ENCODE data around the gene CHD1L.
"Not testable (repeated sequence)": the region's sequence is repeated elsewhere in the genome, so short reads cannot be mapped to it uniquely, and the experiment has no call there.

CHD1L gene

DNA sequence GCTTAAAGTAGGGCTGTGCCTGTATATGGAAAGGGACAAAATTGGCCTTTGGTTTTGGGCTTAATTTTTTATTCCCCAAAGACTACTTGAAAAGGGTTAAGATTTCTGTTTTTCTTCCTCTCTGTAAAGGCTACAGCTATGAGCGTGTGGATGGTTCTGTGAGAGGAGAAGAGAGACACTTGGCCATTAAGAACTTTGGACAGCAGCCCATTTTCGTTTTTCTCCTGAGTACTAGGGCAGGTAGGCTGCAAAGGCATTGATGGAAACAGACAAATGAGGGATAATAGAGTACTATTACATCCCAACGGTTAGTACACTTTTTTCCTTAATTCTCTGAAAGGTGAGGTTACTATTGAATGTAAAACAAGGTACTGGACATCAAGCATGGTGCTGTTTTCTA, 29.6 kb downstream of the CHD1L start:
- no peak for DNase-seq

DNA sequence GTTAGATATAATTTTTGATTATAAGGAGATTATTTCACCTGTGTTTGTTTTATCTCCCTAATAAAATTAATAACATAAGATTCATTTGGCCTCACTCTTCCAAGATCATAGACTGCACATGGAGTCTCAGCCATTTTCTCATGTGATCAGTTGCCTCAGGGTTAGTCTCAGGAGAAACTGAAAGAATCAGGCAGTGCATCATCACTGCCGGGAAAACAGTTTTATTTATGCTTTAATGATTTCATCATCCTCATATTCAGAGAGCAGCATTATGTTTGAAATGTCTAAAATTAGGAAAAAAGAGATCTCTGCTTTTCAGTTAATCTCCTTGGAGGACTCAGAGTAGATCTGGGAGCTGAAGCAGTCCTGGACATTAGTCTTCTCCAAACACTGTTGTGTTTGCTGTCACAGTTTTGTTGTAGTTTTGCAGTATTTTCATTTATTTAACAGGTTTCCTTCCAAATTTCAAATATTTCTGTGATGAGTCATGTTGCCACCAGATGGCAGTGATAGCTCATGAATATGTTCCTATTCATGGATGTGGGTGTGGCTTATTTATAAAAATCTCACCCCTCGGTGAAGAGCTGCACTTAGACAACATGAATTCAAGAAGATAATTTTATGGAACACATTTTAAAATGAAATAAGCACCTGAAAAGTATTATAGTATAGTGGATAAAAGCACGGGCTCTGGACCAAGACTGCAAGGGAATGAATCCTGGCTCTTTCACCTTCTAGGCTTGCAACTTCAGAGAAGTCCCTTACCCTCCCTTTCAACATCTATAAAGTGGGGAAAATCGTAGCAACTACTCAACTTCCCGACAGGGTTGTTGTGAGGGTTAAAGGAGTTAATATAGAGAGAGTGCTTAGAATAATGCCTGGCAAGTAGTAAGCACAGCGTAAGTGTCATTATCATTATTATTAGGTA, 31.2 kb downstream of the CHD1L start:
- peak; percentile 72 for DNase-seq

DNA sequence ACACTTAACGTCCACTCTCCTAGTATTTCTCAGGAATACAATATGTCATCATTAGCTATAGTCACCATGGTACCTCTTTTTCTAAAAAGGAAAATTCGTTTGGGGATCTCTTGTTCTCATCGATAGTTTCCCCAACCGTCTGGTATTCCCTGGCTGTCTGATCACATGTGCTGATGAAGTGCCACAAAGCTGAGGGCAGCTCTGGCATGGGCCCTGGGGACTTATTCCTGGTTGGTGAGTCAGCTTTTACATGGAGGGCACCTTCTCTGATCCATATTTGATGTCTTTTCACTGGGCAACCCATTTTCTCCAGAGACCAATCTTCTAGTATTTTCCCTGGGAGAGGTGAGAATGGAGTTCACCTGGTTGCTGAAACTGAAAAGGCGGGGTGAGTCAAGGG, 39.5 kb downstream of the CHD1L start:
- no peak for DNase-seq

DNA sequence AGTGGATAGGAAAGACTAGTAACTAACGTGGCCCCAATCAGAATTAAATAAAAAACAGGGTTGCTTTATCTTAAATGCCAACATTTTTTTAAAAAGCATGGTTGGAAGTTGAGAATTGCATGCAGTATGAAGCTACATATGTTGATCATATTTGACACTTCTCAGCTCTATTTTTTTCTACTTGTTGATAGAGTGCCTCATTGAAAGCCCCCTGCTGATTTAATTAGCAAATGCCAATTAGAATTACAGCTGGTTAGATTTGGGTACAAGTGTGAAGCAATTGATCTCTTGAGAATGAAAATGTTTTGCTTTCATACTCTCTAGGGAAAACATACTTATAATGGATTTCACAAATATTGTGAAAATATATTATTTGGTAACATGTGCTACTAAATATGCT, 40.5 kb downstream of the CHD1L start:
- DNase-seq: no peak

DNA sequence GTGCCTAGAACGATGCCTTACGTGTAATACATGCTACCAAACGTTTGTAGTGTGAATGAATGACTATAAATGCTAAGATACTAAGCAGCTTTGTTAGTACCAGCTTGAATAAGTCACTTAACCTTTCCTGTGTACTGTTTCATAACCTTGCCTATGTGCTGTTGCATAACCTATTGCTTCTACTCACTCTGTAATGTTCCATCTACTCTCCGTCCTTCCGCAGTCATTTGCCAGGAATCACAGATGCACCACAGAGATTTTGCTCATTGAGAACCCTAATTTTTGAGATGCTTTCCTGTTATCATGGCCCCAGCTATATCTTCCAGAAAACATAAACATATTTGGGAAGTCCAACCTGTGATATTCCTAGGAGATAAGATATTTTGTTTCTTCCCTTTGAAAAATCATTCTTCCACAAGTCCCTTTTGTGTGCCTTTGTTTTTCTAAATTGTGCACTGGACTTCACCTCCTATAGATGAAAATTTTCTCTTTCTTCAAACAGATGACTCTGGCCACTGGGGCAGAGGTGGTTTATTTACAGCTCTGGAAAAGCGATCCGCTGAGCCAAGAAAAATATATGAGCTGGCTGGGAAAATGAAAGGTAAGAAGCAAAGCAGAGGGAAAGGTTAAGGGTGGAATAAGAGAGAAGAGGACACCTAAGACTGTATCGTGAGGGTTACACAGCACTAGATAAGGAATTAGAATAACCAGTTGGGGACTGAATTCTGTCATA, 44.8 kb downstream of the CHD1L start:
- no peak for DNase-seq

DNA sequence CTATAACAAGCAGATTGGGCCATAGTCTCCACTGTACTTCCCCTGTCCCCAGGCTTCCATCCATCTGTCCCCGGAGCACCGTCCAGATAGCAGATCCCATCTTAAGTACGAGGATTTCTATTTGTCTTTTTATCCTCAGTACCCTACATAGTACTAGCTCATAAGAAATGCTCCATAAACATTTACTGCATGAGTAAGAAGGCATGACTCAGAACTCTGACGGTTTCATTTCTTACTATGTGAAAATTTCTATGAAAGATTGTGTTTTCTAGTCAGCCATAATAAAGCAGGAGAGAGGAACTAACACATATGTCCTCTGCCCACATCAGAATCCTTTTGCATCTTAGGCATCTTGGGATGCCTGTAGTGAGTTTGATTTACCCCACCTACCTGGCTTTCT, 49.5 kb downstream of the CHD1L start:
- no peak for DNase-seq

DNA sequence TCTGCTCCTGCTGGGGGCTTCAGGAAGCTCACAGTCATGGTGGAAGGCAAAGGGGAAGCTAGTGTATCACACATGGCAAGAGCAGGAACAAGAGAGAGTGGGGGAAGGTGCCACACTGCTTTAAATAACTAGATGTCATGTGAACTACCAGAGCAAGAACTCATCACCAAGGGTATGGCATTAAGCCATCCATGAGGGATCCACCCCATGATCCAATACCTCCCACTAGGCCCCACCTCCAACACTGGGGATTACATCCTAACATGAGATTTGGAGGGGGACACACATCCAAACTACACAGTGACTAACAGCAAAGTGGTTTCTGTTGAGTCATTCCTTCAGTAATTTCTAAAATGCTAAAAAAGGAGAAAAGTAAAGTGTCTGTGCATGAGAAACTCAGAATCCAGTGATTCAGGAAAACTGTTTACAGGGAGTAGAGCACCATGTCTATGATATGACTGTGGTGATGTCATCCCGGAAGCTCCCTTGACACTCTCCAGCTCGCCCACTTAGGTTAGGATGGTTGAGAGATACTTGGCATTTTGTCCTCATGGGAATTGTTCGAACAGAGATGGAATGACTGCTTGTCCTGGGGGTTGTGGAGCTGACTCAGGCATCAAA, 50.3 kb downstream of the CHD1L start:
- DNase-seq: no peak

DNA sequence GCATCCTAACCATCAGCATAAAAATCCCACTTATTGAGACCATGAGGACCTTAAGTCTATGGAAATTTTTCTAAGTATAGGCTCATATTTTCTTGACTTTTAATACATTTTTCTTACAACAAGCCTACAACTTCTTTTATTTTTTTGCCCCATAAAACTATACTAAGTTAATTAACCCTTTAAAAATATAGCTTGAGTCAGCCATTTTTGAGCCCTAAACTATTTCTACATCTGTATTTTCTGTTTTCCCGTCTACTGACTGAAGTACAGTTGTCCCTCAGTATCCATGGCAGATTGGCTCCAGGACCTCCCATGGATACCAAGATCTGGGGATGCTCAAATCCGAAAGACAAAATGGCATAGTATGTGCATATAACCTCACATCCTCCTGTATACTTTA, 55.0 kb downstream of the CHD1L start:
- no peak for DNase-seq

DNA sequence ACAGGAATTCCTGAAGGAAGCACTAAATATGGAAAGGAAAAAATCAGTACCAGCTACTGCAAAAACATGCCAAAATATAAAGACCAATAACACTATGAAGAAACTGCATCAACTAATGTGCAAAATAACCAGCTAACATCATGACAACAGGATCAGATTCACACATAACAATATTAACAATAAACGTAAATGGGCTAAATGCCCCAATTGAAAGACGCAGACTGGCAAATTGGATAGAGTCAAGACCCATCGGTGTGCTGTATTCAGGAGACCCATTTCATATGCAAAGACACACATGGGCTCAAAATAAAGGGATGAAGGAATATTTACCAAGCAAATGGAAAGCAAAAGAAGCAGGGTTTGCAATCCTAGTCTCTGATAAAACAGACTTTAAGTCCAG, 63.3 kb downstream of the CHD1L start:
- not testable (repeated sequence) for DNase-seq

DNA sequence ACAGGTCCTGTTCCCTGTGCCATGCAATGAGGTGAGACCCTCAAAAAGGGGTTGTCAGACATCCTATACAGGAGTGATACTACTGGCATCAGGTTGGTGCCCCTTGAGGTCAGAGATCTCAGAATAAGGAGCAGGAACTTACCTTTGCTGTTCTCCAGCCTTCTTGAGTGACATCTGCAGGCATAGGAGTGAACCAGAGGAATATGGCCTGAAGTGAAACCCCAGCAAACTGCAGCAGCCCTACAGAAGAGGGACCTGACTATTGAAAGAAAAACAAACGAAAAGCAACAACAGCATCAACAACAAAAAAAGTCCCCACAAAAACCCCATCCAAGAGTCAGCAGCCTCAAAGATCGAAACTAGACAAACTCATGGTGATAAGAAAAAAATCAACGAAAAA, 74.5 kb downstream of the CHD1L start:
- DNase-seq: no peak

DNA sequence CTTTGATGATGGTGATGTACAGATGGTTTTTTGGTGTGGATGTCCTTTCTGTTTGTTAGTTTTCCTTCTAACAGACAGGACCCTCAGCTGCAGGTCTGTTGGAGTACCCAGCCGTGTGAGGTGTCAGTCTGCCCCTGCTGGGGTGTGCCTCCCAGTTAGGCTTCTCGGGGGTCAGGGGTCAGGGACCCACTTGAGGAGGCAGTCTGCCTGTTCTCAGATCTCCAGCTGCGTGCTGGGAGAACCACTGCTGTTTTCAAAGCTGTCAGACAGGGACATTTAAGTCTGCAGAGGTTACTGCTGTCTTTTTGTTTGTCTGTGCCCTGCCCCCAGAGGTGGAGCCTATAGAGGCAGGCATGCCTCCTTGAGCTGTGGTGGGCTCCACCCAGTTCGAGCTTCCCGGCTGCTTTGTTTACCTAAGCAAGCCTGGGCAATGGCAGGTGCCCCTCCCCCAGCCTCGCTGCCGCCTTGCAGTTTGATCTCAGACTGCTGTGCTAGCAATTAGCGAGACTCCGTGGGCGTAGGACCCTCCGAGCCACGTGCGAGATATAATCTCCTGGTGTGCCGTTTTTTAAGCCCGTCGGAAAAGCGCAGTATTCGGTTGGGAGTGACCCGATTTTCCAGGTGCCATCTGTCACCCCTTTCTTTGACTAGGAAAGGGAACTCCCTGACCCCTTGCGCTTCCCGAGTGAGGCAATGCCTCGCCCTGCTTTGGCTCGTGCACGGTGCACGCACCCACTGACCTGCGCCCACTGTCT, 84.6 kb downstream of the CHD1L start:
- not testable (repeated sequence) for DNase-seq

DNA sequence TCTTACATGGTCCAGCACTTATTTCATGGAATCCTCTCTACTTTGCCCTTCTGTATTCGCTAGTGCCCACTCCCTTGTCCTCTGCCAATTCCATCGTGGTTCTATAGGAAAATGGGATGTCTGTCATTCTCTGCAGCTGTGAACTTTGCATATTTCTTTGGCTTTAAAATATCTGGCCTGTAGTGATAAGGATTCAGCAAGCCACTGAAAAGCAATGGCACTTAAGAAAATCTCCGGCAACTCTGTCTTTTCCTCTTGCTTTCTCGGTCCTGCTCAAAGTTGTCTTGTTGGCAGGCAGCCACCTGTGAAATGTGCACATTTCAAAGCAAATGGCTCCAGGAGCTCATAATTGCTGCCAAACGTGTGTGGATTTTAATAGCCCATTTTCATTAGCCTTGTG, 91.8 kb downstream of the CHD1L start:
- no peak for DNase-seq

DNA sequence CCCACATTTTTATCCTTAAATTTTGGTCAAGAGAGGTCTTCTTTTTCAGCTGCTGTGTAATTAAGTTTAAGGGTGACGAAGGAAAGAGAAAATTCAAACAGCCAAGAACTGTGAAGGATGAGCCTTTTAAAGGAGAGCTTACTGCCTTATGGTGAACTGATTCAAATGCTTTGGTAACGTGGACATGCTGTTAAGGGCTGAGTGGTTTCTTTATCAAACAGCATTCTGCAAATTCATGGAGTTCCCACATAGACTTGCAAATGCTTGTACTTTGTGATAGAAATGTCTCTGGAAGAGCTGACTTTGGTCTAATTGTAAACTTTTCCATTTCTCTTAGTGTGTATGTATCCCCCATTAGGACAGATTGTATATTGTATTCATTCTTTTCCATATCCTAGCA, 93.8 kb downstream of the CHD1L start:
- DNase-seq: no peak

DNA sequence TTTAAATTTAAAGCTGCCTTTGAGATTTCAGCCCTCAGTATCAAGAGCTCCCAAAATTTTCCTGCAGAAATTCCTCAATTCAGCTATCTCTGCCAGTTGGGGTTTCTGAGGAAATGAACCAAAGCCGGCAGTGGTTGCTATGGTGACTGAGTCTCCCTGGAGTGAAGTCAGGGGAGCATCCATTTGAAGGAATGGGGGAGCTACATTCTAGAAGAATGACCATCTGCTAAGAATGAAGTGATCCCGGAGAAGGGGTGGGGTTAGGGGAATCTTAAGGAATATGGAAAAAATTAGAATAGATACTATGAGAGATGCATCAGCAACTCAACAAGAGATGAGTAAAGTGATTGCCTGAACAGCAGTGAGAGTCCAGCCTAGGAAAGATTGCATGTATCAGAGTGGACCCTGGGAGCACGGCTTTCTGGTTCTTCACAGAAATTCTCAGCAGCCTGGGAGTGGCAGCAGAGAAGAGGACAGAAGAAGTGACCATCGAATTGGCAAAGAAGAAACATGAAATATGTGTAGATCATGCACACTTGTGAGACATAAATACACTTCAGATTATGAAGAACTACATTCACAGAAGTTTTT, 94.7 kb downstream of the CHD1L start:
- DNase-seq: no peak

DNA sequence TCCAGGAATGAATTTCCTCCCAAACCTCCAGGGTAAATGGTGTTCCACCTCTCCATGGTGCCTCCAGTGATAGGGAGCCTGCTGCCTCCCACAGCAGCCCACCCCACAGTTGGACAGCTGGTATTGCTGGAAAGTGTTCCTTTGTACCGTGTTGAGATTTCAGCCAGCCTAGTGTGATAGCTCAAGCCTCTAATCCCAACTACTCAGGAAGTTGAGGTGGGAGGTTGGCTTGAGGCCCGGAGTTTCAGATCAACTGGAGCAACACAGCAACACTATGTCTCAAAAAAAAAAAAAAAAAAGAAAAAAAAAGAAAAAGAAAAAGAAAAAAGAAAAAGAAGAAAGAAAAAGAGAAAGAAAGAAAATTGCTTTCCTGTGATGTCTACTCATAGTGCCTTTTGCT, 96.1 kb downstream of the CHD1L start:
- DNase-seq: no peak

DNA sequence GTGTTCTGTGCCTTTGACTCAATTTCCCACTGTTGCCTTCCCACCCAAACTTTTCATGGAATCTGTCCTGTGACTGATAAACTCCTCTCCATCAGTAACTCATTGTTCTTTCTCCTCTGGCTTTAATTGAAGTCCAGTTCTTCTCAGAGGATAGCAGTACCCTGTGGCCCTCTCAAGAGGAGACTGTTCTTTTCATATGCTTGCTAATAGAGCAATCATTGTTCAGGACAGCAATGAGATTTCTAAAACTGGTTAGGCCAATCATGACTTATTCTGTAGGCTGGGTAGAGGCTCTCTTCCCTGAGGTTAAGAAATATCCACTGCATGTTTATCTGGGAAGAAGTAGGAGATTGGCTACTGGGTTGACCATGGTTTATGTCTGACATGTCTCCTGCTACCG, 98.8 kb downstream of the CHD1L start:
- no peak for DNase-seq
